A673 (cell line): ENCODE data around the gene ABCA5. TPM values are rescaled to one million over a fixed set of nuclear protein-coding genes. Genes with fewer than 3 reads are reported as not detected.

Experiments
- BruUV-seq: library from RNA; stranded (reverse); fragments of 400-500 nt; replicated peaks from 2 replicates; lab custom pipeline; 2021; lab: Mats Ljungman, UMichigan
- CTCF ChIA-PET: fragments of 300-600 bp; sonication (Branson Sonifier 250); formaldehyde crosslinking; loops from one replicate; lab custom pipeline; 2022; ENCODE audit warnings: antibody characterized with exemption; lab: Charles Lee
- POLR2A ChIA-PET: fragments of 300-600 bp; sonication (Branson Sonifier 250); formaldehyde crosslinking; loops from one replicate; lab custom pipeline; 2022; ENCODE audit warnings: antibody characterized with exemption; ENCODE audit not compliant: low non-redundant PET; lab: Charles Lee
- DNase-seq: peaks from one replicate; pipeline ENCODE4 v3.0.0-alpha.2; 2015; ENCODE audit warnings: low spot score
- H3K27ac ChIP-seq: fragments of 200-600 bp; sonication (generic); 2 replicates; pipeline ENCODE4 v1.5.1; 2016; ENCODE audit warnings: mixed run types, low read depth, mild to moderate bottlenecking, mixed read lengths, antibody characterized with exemption, low read length; ENCODE audit not compliant: poor library complexity, severe bottlenecking
- H3K27me3 ChIP-seq: fragments of 200-600 bp; sonication (generic); replicated peaks from 2 replicates; pipeline ENCODE4 v1.6.1; 2017; ENCODE audit warnings: mixed run types, low read depth, mild to moderate bottlenecking, mixed read lengths, antibody characterized with exemption, low read length; ENCODE audit not compliant: insufficient read depth, poor library complexity
- H3K36me3 ChIP-seq: fragments of 200-600 bp; sonication (generic); 2 replicates; pipeline ENCODE4 v1.6.1; 2016; ENCODE audit warnings: mixed run types, mild to moderate bottlenecking, mixed read lengths, antibody characterized with exemption, low read length; ENCODE audit not compliant: insufficient read depth, poor library complexity, severe bottlenecking
- H3K4me1 ChIP-seq: fragments of 200-600 bp; sonication (generic); 2 replicates; pipeline ENCODE4 v1.6.1; 2017; ENCODE audit warnings: mixed run types, mild to moderate bottlenecking, mixed read lengths, antibody characterized with exemption, low read length; ENCODE audit not compliant: insufficient read depth, poor library complexity, severe bottlenecking
- H3K4me3 ChIP-seq: fragments of 200-600 bp; sonication (generic); 2 replicates; pipeline ENCODE4 v1.5.1; 2016; ENCODE audit warnings: low read depth, mixed run types, mild to moderate bottlenecking, mixed read lengths, low read length; ENCODE audit not compliant: poor library complexity, severe bottlenecking
- H3K9me3 ChIP-seq: fragments of 200-600 bp; sonication (generic); 2 replicates; pipeline ENCODE4 v1.6.1; 2016; ENCODE audit warnings: mixed run types, low read depth, mild to moderate bottlenecking, mixed read lengths, antibody characterized with exemption, low read length; ENCODE audit not compliant: poor library complexity, severe bottlenecking
- CTCF ChIP-seq: fragments of 300-800, 200-600 bp; sonication (generic); conservative IDR thresholded peaks from 2 replicates; pipeline ENCODE4 v1.5.1; 2017; ENCODE audit warnings: low read depth, mild to moderate bottlenecking, antibody characterized with exemption, low read length, moderate library complexity, mixed read lengths
- EZH2 ChIP-seq: fragments of 200-600 bp; sonication (generic); IDR thresholded peaks from 2 replicates; pipeline ENCODE4 v1.6.1; 2017; ENCODE audit warnings: borderline replicate concordance, low read depth, mild to moderate bottlenecking, mixed read lengths, antibody characterized with exemption, low read length; ENCODE audit not compliant: poor library complexity, severe bottlenecking
- intact Hi-C: fragments of 100-400 bp; cut with micrococcal nuclease; formaldehyde crosslinking; loops from one replicate; pipeline ENCODE4 v1.10.0; 2022; ENCODE audit not compliant: unreplicated experiment
- total RNA-seq: library from RNA; stranded (reverse); gene quantifications from 2 replicates; pipeline ENCODE4 v1.2.3, GENCODE V29; 2021

Gene ABCA5
- total RNA-seq, 1 experiment from 2014 or later = 14.7 TPM

GRCh38 chr17:69320908-69321238 lies 6.1 kb downstream of the ABCA5 start:
- no peak overlapping the region for H3K4me3 ChIP-seq

GRCh38 chr17:69320210-69320907 lies 6.6 kb downstream of the ABCA5 start:
- Histone ChIP-seq H3K36me3 (no peaks in the 10 kb centered on the region), H3K4me3 (no peak overlapping the region), H3K27ac (no peak overlapping the region), H3K4me1 (no peaks in the 10 kb centered on the region), H3K27me3 (no peaks in the 10 kb centered on the region), H3K9me3 (no peaks in the 10 kb centered on the region)
- no peak for TF ChIP-seq CTCF
- DNase-seq = no peak
- CTCF ChIA-PET = interaction anchor here (0.6 kb wide), 1 partner anchor 854 kb away, joined by 5 read pairs; no protein-coding TSS in a partner anchor
- POLR2A ChIA-PET = no interaction called here
- intact Hi-C loops = no loop called here
- BruUV-seq = no TSS peak

More at GRCh38 chr17:69320908-69321238, 6.1 kb downstream of the ABCA5 start:
- CTCF ChIA-PET = interaction anchor here (0.6 kb wide), 1 partner anchor 854 kb away, joined by 5 read pairs; no protein-coding TSS in a partner anchor
- no TSS peak for BruUV-seq
- no peaks in the 10 kb centered on the region for H3K27me3 ChIP-seq
- no peaks in the 10 kb centered on the region for H3K9me3 ChIP-seq
- TF ChIP-seq EZH2 (no peak), CTCF (no peak)
- no peak for DNase-seq
- H3K4me1 ChIP-seq = no peaks in the 10 kb centered on the region
- intact Hi-C loops = no loop called here
- no peak overlapping the region for H3K27ac ChIP-seq
- no peaks in the 10 kb centered on the region for H3K36me3 ChIP-seq
- POLR2A ChIA-PET = no interaction called here

- POLR2A ChIA-PET = no interaction called here
- DNase-seq = no peak
Measured at GRCh38 chr17:69317625-69318024, 9.3 kb downstream of the ABCA5 start.

More at GRCh38 chr17:69317625-69318024, 9.3 kb downstream of the ABCA5 start:
- Histone ChIP-seq H3K27ac (no peak overlapping the region), H3K36me3 (no peaks in the 10 kb centered on the region), H3K4me3 (no peak overlapping the region), H3K27me3 (no peaks in the 10 kb centered on the region), H3K9me3 (no peaks in the 10 kb centered on the region), H3K4me1 (no peaks in the 10 kb centered on the region)
- CTCF ChIA-PET = no interaction called here
- intact Hi-C loops = no loop called here
- no TSS peak for BruUV-seq
- no peak for TF ChIP-seq EZH2
- no peak for TF ChIP-seq CTCF
